Measurements from ENCODE around the gene OLFML2A.

Gene OLFML2A

GRCh38 chr9:124779368-124780059 is 2.6 kb downstream of the OLFML2A start:
- DNase-seq, result no peak

GRCh38 chr9:124780060-124780756 is 3.3 kb downstream of the OLFML2A start:
- no peak for DNase-seq

- no peak for DNase-seq
Observed at GRCh38 chr9:124780757-124781151, 3.8 kb downstream of the OLFML2A start.

- no peak for DNase-seq
Observed at GRCh38 chr9:124781967-124782660, 5.2 kb downstream of the OLFML2A start.

GRCh38 chr9:124782661-124783574 is 6.0 kb downstream of the OLFML2A start:
- no peak for DNase-seq

- DNase-seq, result no peak
Observed at GRCh38 chr9:124783830-124784229, 6.9 kb downstream of the OLFML2A start.

GRCh38 chr9:124784509-124784908 is 7.6 kb downstream of the OLFML2A start:
- no peak for DNase-seq

GRCh38 chr9:124786881-124787573 is 10.1 kb downstream of the OLFML2A start:
- DNase-seq, result no peak

- DNase-seq, result no peak
Observed at GRCh38 chr9:124788542-124789217, 11.7 kb downstream of the OLFML2A start.

- DNase-seq, result no peak
Observed at GRCh38 chr9:124789531-124789930, 12.6 kb downstream of the OLFML2A start.

- no peak for DNase-seq
Observed at GRCh38 chr9:124790301-124790700, 13.4 kb downstream of the OLFML2A start.

- DNase-seq, result no peak
Observed at GRCh38 chr9:124790801-124791505, 14.0 kb downstream of the OLFML2A start.

- no peak for DNase-seq
Observed at GRCh38 chr9:124792257-124793014, 15.5 kb downstream of the OLFML2A start.

GRCh38 chr9:124793015-124793541 is 16.1 kb downstream of the OLFML2A start:
- peak in 1 of 2 donors; percentile 26 for DNase-seq

- no peak for DNase-seq
Observed at GRCh38 chr9:124794902-124795491, 18.1 kb downstream of the OLFML2A start.

- no peak for DNase-seq
Observed at GRCh38 chr9:124795881-124796431, 19.0 kb downstream of the OLFML2A start.

- DNase-seq, result no peak
Observed at GRCh38 chr9:124797343-124798103, 20.6 kb downstream of the OLFML2A start.

Data from inflammatory macrophage (primary cell).